ENCODE results near the gene C3orf52. TPM values are rescaled to one million over a fixed set of nuclear protein-coding genes. Genes with fewer than 3 reads are reported as not detected.

C3orf52 gene
- total RNA-seq, 8 experiments from 2014 or later = 0.11 to 4.4 (median 0.45) TPM

- no peak for ATAC-seq (replicated peaks in 6 of 8)
- 84 to 100% (median 89%) methylated on average over 1 to 9 of the region's 9 CpGs for WGBS, 10 experiments
- Histone ChIP-seq H3K4me1 (replicated peaks in 1 of 2) (peaks cover 0 to 2% of the 10 kb centered on the region in 2 donors), H3K27ac (no peak overlapping the region), H3K4me3 (no peak overlapping the region)
- in situ Hi-C loops (cut with MboI; ENCODE audit: low pct_unique_long_range_greater_than_20kb in 2 of 9, low sequenced_read_pairs in 9 of 9, unreplicated experiment in 9 of 9) = no loop called here
These were observed 4.0 kb downstream of the C3orf52 start for GRCh38 chr3:112089956-112090886.

GRCh38 chr3:112090887-112091586, 4.8 kb downstream of the C3orf52 start:
- ATAC-seq (replicated peaks in 6 of 8) = no peak
- H3K4me3 ChIP-seq = no peak overlapping the region
- H3K27ac ChIP-seq = no peak overlapping the region
- peaks cover 0 to 2% of the 10 kb centered on the region in 2 donors for H3K4me1 ChIP-seq (replicated peaks in 1 of 2)
- WGBS, 10 experiments = 48 to 97% (median 75%) methylated on average over 1 to 4 of the region's 6 CpGs; no CpG with 5 or more reads in 2 of the 10 experiments
- in situ Hi-C loops (cut with MboI; ENCODE audit: low pct_unique_long_range_greater_than_20kb in 2 of 9, low sequenced_read_pairs in 9 of 9, unreplicated experiment in 9 of 9) = no loop called here

- 40 to 90% (median 70%) methylated on average over 1 to 6 of the region's 6 CpGs for WGBS, 10 experiments
- ATAC-seq (replicated peaks in 6 of 8) = peak in 1 of 8 experiments; percentile 19
- peaks cover 0 to 2% of the 10 kb centered on the region in 2 donors for H3K4me1 ChIP-seq (replicated peaks in 1 of 2)
- no peak overlapping the region for H3K4me3 ChIP-seq
- in situ Hi-C loops (cut with MboI; ENCODE audit: low pct_unique_long_range_greater_than_20kb in 2 of 9, low sequenced_read_pairs in 9 of 9, unreplicated experiment in 9 of 9) = no loop called here
- H3K27ac ChIP-seq = no peak overlapping the region
These were observed 6.4 kb downstream of the C3orf52 start for GRCh38 chr3:112092496-112093179.

DNA sequence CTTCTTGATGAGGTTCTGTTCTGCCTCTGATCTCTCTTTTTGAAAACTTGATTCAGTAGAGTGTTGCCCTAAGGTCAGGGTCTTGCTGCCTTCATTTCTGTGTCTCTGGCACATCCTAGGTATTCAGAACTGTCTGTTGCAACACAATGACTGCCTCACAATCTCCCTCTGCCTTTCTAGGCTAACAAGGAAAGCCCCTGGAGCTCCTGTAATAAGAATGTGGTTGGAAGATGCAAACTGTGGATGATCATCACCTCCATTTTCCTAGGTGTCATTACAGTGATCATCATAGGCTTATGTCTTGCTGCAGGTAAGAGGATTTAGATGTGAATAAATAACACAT, 7.0 kb downstream of the C3orf52 start:
- Histone ChIP-seq H3K4me1 (replicated peaks in 1 of 2) (peaks cover 0 to 2% of the 10 kb centered on the region in 2 donors), H3K27ac (no peak overlapping the region), H3K4me3 (no peak overlapping the region)
- ATAC-seq (replicated peaks in 6 of 8) = no peak
- in situ Hi-C loops (cut with MboI; ENCODE audit: low pct_unique_long_range_greater_than_20kb in 2 of 9, low sequenced_read_pairs in 9 of 9, unreplicated experiment in 9 of 9) = no loop called here

GRCh38 chr3:112095731-112096130, 9.5 kb downstream of the C3orf52 start:
- in situ Hi-C loops (cut with MboI; ENCODE audit: low pct_unique_long_range_greater_than_20kb in 2 of 9, low sequenced_read_pairs in 9 of 9, unreplicated experiment in 9 of 9) = no loop called here
- Histone ChIP-seq H3K4me1 (replicated peaks in 1 of 2) (no peaks in the 10 kb centered on the region), H3K4me3 (no peak overlapping the region), H3K27ac (no peak overlapping the region)
- no peak for ATAC-seq (replicated peaks in 6 of 8)
- WGBS, 10 experiments = 0 to 30% methylated on average over 1 to 2 of the region's 2 CpGs; no CpG with 5 or more reads in 8 of the 10 experiments

- Histone ChIP-seq H3K4me3 (no peak overlapping the region), H3K4me1 (replicated peaks in 1 of 2) (no peaks in the 10 kb centered on the region), H3K27ac (no peak overlapping the region)
- 14 to 80% (median 40%) methylated on average over 1 to 2 of the region's 2 CpGs; no CpG with 5 or more reads in 2 of the 10 experiments for WGBS, 10 experiments
- in situ Hi-C loops (cut with MboI; ENCODE audit: low pct_unique_long_range_greater_than_20kb in 2 of 9, low sequenced_read_pairs in 9 of 9, unreplicated experiment in 9 of 9) = no loop called here
- peak in 1 of 8 experiments; percentile 43 for ATAC-seq (replicated peaks in 6 of 8)
These were observed 10.0 kb downstream of the C3orf52 start for GRCh38 chr3:112096176-112096575.

DNA sequence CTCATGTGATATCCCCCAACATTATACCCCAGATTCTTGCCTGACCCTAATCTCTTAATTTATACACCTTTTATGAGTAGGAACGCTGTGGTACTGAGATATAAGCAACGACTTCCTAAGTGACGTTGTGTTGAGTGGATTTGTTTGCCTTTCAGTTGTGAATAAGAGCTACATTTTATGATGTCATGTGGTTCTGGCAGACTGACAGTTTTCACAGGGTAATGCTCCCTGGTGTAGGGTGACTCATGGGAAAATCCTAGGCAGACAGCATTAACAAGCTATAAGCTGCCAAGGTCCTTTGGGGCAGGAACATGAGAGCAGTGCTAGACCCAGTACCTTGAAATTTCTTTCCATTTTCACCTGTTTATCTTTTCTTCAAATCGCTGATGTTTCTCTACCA, 11.2 kb downstream of the C3orf52 start:
- Histone ChIP-seq H3K4me3 (no peak overlapping the region), H3K27ac (no peak overlapping the region), H3K4me1 (replicated peaks in 1 of 2) (no peaks in the 10 kb centered on the region)
- 19 to 100% (median 57%) methylated on average over 1 to 4 of the region's 4 CpGs for WGBS, 10 experiments
- ATAC-seq (replicated peaks in 6 of 8) = peak; percentile 87 to 99 (median 94)
- in situ Hi-C loops (cut with MboI; ENCODE audit: low pct_unique_long_range_greater_than_20kb in 2 of 9, low sequenced_read_pairs in 9 of 9, unreplicated experiment in 9 of 9) = no loop called here

- WGBS, 10 experiments = 22 to 80% (median 71%) methylated on average over 1 to 2 of the region's 2 CpGs; no CpG with 5 or more reads in 6 of the 10 experiments
- peak in 2 of 8 experiments; percentile 48 to 75 for ATAC-seq (replicated peaks in 6 of 8)
- H3K4me3 ChIP-seq = no peak overlapping the region
- H3K4me1 ChIP-seq (replicated peaks in 1 of 2) = no peaks in the 10 kb centered on the region
- in situ Hi-C loops (cut with MboI; ENCODE audit: low pct_unique_long_range_greater_than_20kb in 2 of 9, low sequenced_read_pairs in 9 of 9, unreplicated experiment in 9 of 9) = loop anchor here in 2 of 9 experiments (25.0 kb wide), 2 partner anchors 410 to 435 kb away; no protein-coding TSS in a partner anchor
- H3K27ac ChIP-seq = no peak overlapping the region
These were observed 15.7 kb downstream of the C3orf52 start for GRCh38 chr3:112101916-112102315.

DNA sequence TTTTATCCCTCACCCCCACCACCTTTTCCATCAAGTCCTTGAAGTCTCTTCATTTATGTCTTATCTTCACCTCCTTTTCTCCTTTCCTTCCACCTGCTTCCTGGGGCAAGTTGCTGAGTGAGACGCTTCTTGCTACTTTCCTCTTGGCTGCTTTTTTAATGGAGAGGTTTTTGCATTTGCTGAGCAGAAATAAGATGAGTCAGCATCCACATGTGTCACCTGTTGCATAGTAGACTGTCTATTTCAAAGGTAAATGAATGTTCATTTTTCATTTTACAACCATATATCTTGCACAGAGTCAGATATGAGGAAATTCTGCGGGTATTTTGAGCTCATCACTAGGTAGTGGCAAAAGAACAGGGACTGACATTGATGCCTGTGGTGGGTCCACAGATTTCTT, 18.6 kb downstream of the C3orf52 start:
- H3K4me3 ChIP-seq = no peak overlapping the region

GRCh38 chr3:112109322-112109721, 23.1 kb downstream of the C3orf52 start:
- WGBS, 10 experiments = 10 to 93% (median 78%) methylated on average over 1 to 4 of the region's 5 CpGs; no CpG with 5 or more reads in 3 of the 10 experiments
- H3K4me1 ChIP-seq (replicated peaks in 1 of 2) = no peaks in the 10 kb centered on the region
- H3K4me3 ChIP-seq = no peak overlapping the region
- in situ Hi-C loops (cut with MboI; ENCODE audit: low pct_unique_long_range_greater_than_20kb in 2 of 9, low sequenced_read_pairs in 9 of 9, unreplicated experiment in 9 of 9) = loop anchor here in 2 of 9 experiments (25.0 kb wide), 2 partner anchors 403 to 428 kb away; no protein-coding TSS in a partner anchor
- ATAC-seq (replicated peaks in 6 of 8) = no peak
- no peak overlapping the region for H3K27ac ChIP-seq

More for the DNA sequence above, 18.6 kb downstream of the C3orf52 start:
- 50 to 100% (median 100%) methylated on average over 1 to 2 of the region's 2 CpGs for WGBS, 10 experiments
- ATAC-seq (replicated peaks in 6 of 8) = no peak
- in situ Hi-C loops (cut with MboI; ENCODE audit: low pct_unique_long_range_greater_than_20kb in 2 of 9, low sequenced_read_pairs in 9 of 9, unreplicated experiment in 9 of 9) = loop anchor here in 2 of 9 experiments (25.0 kb wide), 2 partner anchors 408 to 433 kb away; no protein-coding TSS in a partner anchor
- Histone ChIP-seq H3K27ac (no peak overlapping the region), H3K4me1 (replicated peaks in 1 of 2) (no peaks in the 10 kb centered on the region)

DNA sequence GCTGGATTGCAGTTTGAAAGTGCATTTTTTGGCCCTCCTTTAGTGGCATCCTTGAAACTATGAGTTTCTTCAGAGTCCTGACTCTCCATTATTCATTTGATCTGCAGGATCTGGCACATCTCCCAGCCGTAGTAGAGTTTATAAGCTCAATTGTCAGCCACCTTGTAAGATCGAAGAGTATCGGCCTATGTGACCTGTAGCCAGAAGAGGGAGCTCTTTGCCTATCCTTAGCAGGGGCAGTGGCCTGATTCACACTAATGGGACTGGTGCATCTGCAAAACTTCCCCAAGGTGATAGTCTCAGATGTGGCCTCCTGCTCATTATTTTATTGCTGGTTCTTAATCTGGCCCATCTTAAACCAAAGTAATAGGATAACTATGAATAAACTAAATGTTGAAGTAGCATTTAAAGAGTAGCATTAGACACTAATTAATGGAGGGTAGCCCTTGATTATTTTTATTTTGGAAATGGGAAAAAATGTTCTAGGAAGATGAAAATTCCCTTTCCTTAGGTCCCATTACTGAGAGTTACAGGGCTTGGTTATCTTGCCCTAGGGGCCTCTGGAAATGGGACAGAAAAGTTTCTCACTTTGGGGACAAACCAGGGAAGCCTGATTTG, 25.7 kb downstream of the C3orf52 start:
- 0 to 60% (median 20%) methylated on average over 1 to 3 of the region's 3 CpGs; no CpG with 5 or more reads in 3 of the 10 experiments for WGBS, 10 experiments
- Histone ChIP-seq H3K27ac (no peak overlapping the region), H3K4me3 (no peak overlapping the region), H3K4me1 (replicated peaks in 1 of 2) (no peaks in the 10 kb centered on the region)
- ATAC-seq (replicated peaks in 6 of 8) = peak; percentile 69 to 99 (median 83)
- in situ Hi-C loops (cut with MboI; ENCODE audit: low pct_unique_long_range_greater_than_20kb in 2 of 9, low sequenced_read_pairs in 9 of 9, unreplicated experiment in 9 of 9) = loop anchor here in 2 of 9 experiments (25.0 kb wide), 2 partner anchors 400 to 425 kb away; no protein-coding TSS in a partner anchor

DNA sequence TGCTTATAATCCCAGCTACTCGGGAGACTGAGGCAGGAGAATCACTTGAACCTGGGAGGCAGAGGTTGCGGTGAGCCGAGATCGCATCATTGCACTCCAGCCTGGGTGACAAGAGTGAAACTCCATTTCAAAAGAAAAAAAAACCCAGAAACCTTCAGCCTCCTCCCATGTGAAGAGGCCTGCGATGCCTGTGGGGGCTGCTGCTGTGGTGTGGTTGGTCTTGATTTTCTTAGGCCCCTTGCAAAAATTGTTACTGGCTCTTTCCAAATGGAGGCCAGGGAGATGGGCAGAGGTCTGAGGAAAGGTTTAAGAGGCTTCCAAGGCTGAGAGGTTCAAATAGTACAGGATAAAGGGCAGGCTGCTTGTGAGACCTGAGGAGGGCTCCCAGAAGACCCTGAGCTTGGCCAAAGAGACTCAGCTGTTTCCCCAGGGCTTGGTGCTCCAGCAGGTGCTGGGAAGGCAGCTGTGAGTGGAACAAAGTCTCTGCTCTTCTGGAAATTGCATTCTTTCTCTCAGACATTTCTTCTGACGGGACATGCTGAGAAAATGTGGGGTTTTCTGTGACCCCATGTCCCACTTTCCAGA, 28.5 kb downstream of the C3orf52 start:
- 86 to 100% (median 100%) methylated on average over 1 to 5 of the region's 6 CpGs; no CpG with 5 or more reads in 5 of the 10 experiments for WGBS, 10 experiments
- H3K4me3 ChIP-seq = no peak overlapping the region
- no peak overlapping the region for H3K27ac ChIP-seq
- no peak for ATAC-seq (replicated peaks in 6 of 8)
- H3K4me1 ChIP-seq (replicated peaks in 1 of 2) = no peaks in the 10 kb centered on the region
- in situ Hi-C loops (cut with MboI; ENCODE audit: low pct_unique_long_range_greater_than_20kb in 2 of 9, low sequenced_read_pairs in 9 of 9, unreplicated experiment in 9 of 9) = loop anchor here in 2 of 9 experiments (25.0 kb wide), 2 partner anchors 398 to 423 kb away; no protein-coding TSS in a partner anchor
